SK-N-SH (cell line): ENCODE data around the gene RPL10. TPM values are rescaled to one million over a fixed set of nuclear protein-coding genes. Genes with fewer than 3 reads are reported as not detected.

Experiments
- CTCF ChIA-PET: fragments of 300-600, 350-600 bp; formaldehyde crosslinking; extraction: SDS; loops from one replicate; lab custom pipeline; 2021; lab: Yijun Ruan, JAX
- POLR2A ChIA-PET: fragments of 350-600 bp; sonication (Branson Sonifier 250); formaldehyde crosslinking; extraction: SDS; loops from one replicate; lab custom pipeline; 2020; ENCODE audit warnings: antibody characterized with exemption, inconsistent platforms; lab: Yijun Ruan, JAX
- DNase-seq: peaks from one replicate; pipeline ENCODE4 v3.0.0; 2012
- H2AFZ ChIP-seq: fragments of 200-600 bp; sonication (generic); 2 replicates; pipeline ENCODE4 v1.8.1; 2016; ENCODE audit warnings: antibody characterized with exemption, mild to moderate bottlenecking, low read depth
- H3F3A ChIP-seq: fragments of 200-600 bp; sonication (generic); replicated peaks from 2 replicates; pipeline ENCODE3; 2016; ENCODE audit warnings: antibody characterized with exemption, mild to moderate bottlenecking; ENCODE audit not compliant: insufficient read depth
- H3K27ac ChIP-seq, 2 experiments: fragments of 200-500 bp in 1 of 2; fragments of 200-600 bp in 1 of 2; sonication (Bioruptor generic) in 1 of 2; sonication (generic), shearing (Covaris generic) in 1 of 2; 2 replicates each; pipeline versions ENCODE4 v1.5.1 to v1.6.1; 2014 to 2016; ENCODE audit warnings: low read depth in 2 of 2, inconsistent platforms in 1 of 2, low read length in 1 of 2, mild to moderate bottlenecking in 1 of 2, mixed read lengths in 1 of 2
- H3K27me3 ChIP-seq: fragments of 200-600 bp; sonication (generic), shearing (Covaris generic); 2 replicates; pipeline ENCODE4 v1.6.1; 2016; ENCODE audit warnings: mixed run types; ENCODE audit not compliant: insufficient read depth
- H3K36me3 ChIP-seq, 2 experiments: fragments of 200-500 bp in 1 of 2; fragments of 200-600 bp in 1 of 2; sonication (Bioruptor generic) in 1 of 2; sonication (generic) in 1 of 2; replicated peaks in 1 of 2; 2 replicates each; pipeline versions ENCODE3 to v1.5.1; 2014 to 2016; ENCODE audit warnings: low read length in 1 of 2, mild to moderate bottlenecking in 1 of 2; ENCODE audit not compliant: insufficient read depth in 2 of 2, control insufficient read depth in 1 of 2
- H3K4me1 ChIP-seq, 2 experiments: fragments of 200-500 bp in 1 of 2; fragments of 200-600 bp in 1 of 2; sonication (Bioruptor generic) in 1 of 2; sonication (generic), shearing (Covaris generic) in 1 of 2; 2 replicates each; pipeline versions ENCODE4 v1.5.1 to v1.6.1; 2014 to 2016; ENCODE audit warnings: low read depth in 1 of 2, low read length in 1 of 2, mixed run types in 1 of 2; ENCODE audit not compliant: insufficient read depth in 2 of 2, control insufficient read depth in 1 of 2
- H3K4me2 ChIP-seq: fragments of 200-600 bp; sonication (generic), shearing (Covaris generic); 2 replicates; pipeline ENCODE4 v1.6.1; 2017; ENCODE audit warnings: mixed run types
- H3K4me3 ChIP-seq, 2 experiments: fragments of 200-500 bp in 1 of 2; fragments of 200-600 bp in 1 of 2; sonication (Bioruptor generic) in 1 of 2; sonication (generic), shearing (Covaris generic) in 1 of 2; 2 replicates each; pipeline versions ENCODE4 v1.5.1 to v1.8.1; 2014 to 2016; ENCODE audit warnings: low read depth in 2 of 2, inconsistent platforms in 1 of 2, low read length in 1 of 2, mild to moderate bottlenecking in 1 of 2, mixed read lengths in 1 of 2, moderate library complexity in 1 of 2
- H3K79me2 ChIP-seq: fragments of 200-600 bp; sonication (generic); 2 replicates; pipeline ENCODE4 v1.8.1; 2017; ENCODE audit warnings: mild to moderate bottlenecking; ENCODE audit not compliant: insufficient read depth
- H3K9ac ChIP-seq: fragments of 200-600 bp; sonication (generic); 2 replicates; pipeline ENCODE4 v1.6.1; 2017; ENCODE audit warnings: mixed run types
- H3K9me2 ChIP-seq: fragments of 200-600 bp; sonication (generic); 2 replicates; pipeline ENCODE4 v1.6.1; 2017; ENCODE audit warnings: mixed run types
- H3K9me3 ChIP-seq: fragments of 200-600 bp; sonication (generic); 2 replicates; pipeline ENCODE4 v1.6.1; 2017; ENCODE audit warnings: mixed run types, mild to moderate bottlenecking, moderate library complexity
- H4K20me1 ChIP-seq: fragments of 200-600 bp; sonication (generic); 2 replicates; pipeline ENCODE4 v1.6.1; 2017; ENCODE audit warnings: mild to moderate bottlenecking, mixed run types; ENCODE audit not compliant: insufficient read depth
- CHD2 ChIP-seq: fragments of 150-350 bp; IDR thresholded peaks from 2 replicates; pipeline ENCODE4 v1.6.1; 2018; ENCODE audit warnings: low read length; ENCODE audit not compliant: partially characterized antibody
- EP300 ChIP-seq, 2 experiments: IDR thresholded peaks; 2 replicates each; pipeline versions ENCODE4 v1.4.0 to v1.6.1; 2012; ENCODE audit warnings: borderline replicate concordance in 1 of 2, low read depth in 1 of 2, low read length in 1 of 2
- EZH2phosphoT487 ChIP-seq: fragments of 200-600 bp; sonication (generic); IDR thresholded peaks from 2 replicates; pipeline ENCODE4 v1.6.1; 2017; ENCODE audit warnings: low read depth, mixed run types, mild to moderate bottlenecking, antibody characterized with exemption, moderate library complexity, borderline replicate concordance
- GABPA ChIP-seq: IDR thresholded peaks from 2 replicates; pipeline ENCODE4 v1.4.0; 2012; ENCODE audit warnings: low read depth, mild to moderate bottlenecking
- SIN3A ChIP-seq: IDR thresholded peaks from 2 replicates; pipeline ENCODE4 v1.6.1; 2012; ENCODE audit warnings: low read depth, mild to moderate bottlenecking, low read length, moderate library complexity, borderline replicate concordance
- SMC3 ChIP-seq: IDR thresholded peaks from 2 replicates; pipeline ENCODE4 v1.6.1; 2012; ENCODE audit warnings: low read depth, low read length, improper control_type of control experiment
- TEAD4 ChIP-seq: IDR thresholded peaks from 2 replicates; pipeline ENCODE4 v1.4.0; 2012; ENCODE audit warnings: mild to moderate bottlenecking, borderline replicate concordance; ENCODE audit not compliant: insufficient read depth
- YY1 ChIP-seq: IDR thresholded peaks from 2 replicates; pipeline ENCODE4 v1.4.0; 2012; ENCODE audit warnings: low read depth, mild to moderate bottlenecking
- WGBS: methylation state at CpG from one replicate; pipeline ENCODE4 v1.1.6; 2017; ENCODE audit warnings: low lambda C conversion rate; 5-methylcytosine and 5-hydroxymethylcytosine counted together
- polyA plus RNA-seq, 3 experiments: library from polyadenylated mRNA; depleted of rRNA; stranded (reverse); fragments of >200 nt; gene quantifications; 2 replicates each; pipeline ENCODE4 v1.2.3, GENCODE V29; 2012
- TF ChIP-seq, protein P1 (sequence below): IDR thresholded peaks from 2 replicates; pipeline ENCODE4; 2012
- TF ChIP-seq, protein P2 (sequence below): IDR thresholded peaks from 2 replicates; pipeline ENCODE4 v1.4.0; 2012; ENCODE audit warnings: low read depth, borderline replicate concordance

RPL10 gene
- polyA plus RNA-seq, 1 of the 3 experiments (the other 2 are of a cell fraction), result 4,562 TPM

DNA sequence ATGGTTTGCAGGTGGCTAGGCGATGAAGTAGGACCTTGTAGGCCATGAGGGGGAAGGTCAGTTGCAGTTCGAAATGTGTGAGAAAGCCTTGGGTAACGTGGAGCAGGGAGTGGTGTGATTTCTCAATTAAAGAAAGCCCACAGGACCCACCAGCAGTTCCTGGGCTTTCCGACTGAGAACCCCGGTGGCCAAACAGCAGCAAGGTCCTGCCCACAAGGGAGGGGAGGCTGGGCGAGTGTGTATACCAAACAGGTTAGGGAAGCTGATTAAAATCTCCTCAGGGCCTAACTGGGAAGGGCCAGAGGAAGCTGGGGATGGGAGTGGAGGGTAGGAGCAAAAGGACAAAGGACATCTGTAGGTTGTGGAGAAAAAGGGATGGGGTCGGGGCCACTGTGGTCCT lies 32.7 kb downstream of the RPL10 start (continued):
- TF ChIP-seq EZH2phosphoT487 (no peak), EP300 (IDR thresholded peaks at IDR 0.05; ENCODE audit: borderline replicate concordance in 1 of 2, low read depth in 1 of 2, low read length in 1 of 2) (no peak)
- TF ChIP-seq, protein P1, sequence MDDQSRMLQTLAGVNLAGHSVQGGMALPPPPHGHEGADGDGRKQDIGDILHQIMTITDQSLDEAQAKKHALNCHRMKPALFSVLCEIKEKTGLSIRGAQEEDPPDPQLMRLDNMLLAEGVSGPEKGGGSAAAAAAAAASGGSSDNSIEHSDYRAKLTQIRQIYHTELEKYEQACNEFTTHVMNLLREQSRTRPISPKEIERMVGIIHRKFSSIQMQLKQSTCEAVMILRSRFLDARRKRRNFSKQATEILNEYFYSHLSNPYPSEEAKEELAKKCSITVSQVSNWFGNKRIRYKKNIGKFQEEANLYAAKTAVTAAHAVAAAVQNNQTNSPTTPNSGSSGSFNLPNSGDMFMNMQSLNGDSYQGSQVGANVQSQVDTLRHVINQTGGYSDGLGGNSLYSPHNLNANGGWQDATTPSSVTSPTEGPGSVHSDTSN, result no peak
- TF ChIP-seq, protein P2, sequence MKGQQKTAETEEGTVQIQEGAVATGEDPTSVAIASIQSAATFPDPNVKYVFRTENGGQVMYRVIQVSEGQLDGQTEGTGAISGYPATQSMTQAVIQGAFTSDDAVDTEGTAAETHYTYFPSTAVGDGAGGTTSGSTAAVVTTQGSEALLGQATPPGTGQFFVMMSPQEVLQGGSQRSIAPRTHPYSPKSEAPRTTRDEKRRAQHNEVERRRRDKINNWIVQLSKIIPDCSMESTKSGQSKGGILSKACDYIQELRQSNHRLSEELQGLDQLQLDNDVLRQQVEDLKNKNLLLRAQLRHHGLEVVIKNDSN, result no peak

DNA sequence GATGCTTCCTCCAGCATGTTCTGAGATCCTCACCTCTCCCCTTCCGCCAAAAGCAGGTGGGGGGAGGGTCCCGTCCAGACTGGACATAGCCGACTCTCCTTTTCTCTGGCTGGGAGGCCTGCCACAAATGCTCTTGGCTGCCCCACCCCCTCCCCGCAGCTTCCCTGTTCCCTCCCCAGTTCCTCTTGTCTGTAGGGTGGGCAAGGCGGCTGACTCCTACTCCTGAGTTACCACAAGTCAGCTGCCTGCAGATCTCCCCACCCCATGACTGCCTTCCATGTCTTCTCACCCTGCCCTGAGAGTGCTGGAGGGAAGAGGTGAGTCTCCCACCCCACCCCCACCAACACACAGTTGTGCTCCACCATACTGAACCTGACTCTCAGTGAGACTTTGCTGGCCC lies 33.2 kb downstream of the RPL10 start:
- H4K20me1 ChIP-seq, result no peaks in the 10 kb centered on the region
- H3K27me3 ChIP-seq, result peaks cover 9% of the 10 kb centered on the region
- H3K9me2 ChIP-seq, result no peaks in the 10 kb centered on the region
- no peak overlapping the region for H3K4me2 ChIP-seq
- 60% methylated on average over 2 of the region's 5 CpGs for WGBS
- H3K4me3 ChIP-seq, result no peak overlapping the region
- H2AFZ ChIP-seq, result no peak overlapping the region
- no peaks in the 10 kb centered on the region for H3K9me3 ChIP-seq
- ChIA-PET POLR2A (interaction anchor here (1.3 kb wide), 1 partner anchor 12 kb away, joined by 3 read pairs; no protein-coding TSS in a partner anchor), CTCF (interaction anchor here (1.0 to 1.5 kb wide), 2 partner anchors 11 to 116 kb away, joined by 3 to 4 read pairs; partner anchors contain the start of gene IKBKG)
- TF ChIP-seq CHD2 (no peak), SIN3A (no peak), TEAD4 (no peak), GABPA (no peak)
- H3K9ac ChIP-seq, result no peak overlapping the region
- H3K36me3 ChIP-seq, result peaks cover 0 to 11% of the 10 kb centered on the region in 2 experiments
- peaks cover 22% of the 10 kb centered on the region; the same call in 1 of the 2 replicates for H3K79me2 ChIP-seq
- no peak for DNase-seq
- H3K27ac ChIP-seq, result no peak overlapping the region
- no peaks in the 10 kb centered on the region for H3F3A ChIP-seq
- H3K4me1 ChIP-seq, result peaks cover 0 to 9% of the 10 kb centered on the region in 2 experiments; a peak in 1 of 4 replicates

DNA sequence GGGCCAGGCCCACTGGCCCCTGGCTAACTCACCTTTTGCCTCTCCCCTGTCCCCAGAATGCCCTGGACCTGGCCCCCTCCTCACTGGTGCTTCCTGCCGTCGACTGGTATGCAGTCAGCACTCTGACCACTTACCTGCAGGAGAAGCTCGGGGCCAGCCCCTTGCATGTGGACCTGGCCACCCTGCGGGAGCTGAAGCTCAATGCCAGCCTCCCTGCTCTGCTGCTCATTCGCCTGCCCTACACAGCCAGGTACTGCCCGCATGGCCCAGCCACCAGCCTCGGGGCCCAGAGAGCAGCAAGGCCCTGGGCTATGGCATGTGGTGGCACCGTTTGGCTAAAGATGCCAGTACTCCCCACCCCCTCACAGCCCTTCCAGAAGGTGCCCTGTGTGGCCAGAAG lies 34.0 kb downstream of the RPL10 start:
- no peaks in the 10 kb centered on the region for H3K9me2 ChIP-seq
- no peak overlapping the region for H3K4me2 ChIP-seq
- peaks cover 0 to 11% of the 10 kb centered on the region in 2 experiments for H3K36me3 ChIP-seq
- TF ChIP-seq SMC3 (no peak), YY1 (no peak)
- peaks cover 9% of the 10 kb centered on the region for H3K27me3 ChIP-seq
- H3K79me2 ChIP-seq, result peaks cover 22% of the 10 kb centered on the region; the same call in 1 of the 2 replicates
- no peak for DNase-seq
- POLR2A ChIA-PET, result interaction anchor here (0.9 kb wide), 1 partner anchor 20 kb away, joined by 3 read pairs; no protein-coding TSS in a partner anchor
- peaks cover 0 to 11% of the 10 kb centered on the region in 2 experiments; a peak in 1 of 4 replicates for H3K4me1 ChIP-seq
- no peak overlapping the region for H3K27ac ChIP-seq
- no peak overlapping the region for H3K4me3 ChIP-seq
- no peaks in the 10 kb centered on the region for H4K20me1 ChIP-seq
- H3F3A ChIP-seq, result no peaks in the 10 kb centered on the region
- no peak overlapping the region for H3K9ac ChIP-seq
- H2AFZ ChIP-seq, result no peak overlapping the region
- WGBS, result 49% methylated on average over 6 of the region's 8 CpGs
- H3K9me3 ChIP-seq, result no peaks in the 10 kb centered on the region
- CTCF ChIA-PET, result interaction anchor here (1.5 kb wide), 1 partner anchor 115 kb away, joined by 3 read pairs; the partner anchor contains the start of gene IKBKG
